ENCODE data around the gene RBM42.

GRCh38 chr19:35669974-35670373 is 41.1 kb downstream of the RBM42 start:
- TF ChIP-seq, protein P1, sequence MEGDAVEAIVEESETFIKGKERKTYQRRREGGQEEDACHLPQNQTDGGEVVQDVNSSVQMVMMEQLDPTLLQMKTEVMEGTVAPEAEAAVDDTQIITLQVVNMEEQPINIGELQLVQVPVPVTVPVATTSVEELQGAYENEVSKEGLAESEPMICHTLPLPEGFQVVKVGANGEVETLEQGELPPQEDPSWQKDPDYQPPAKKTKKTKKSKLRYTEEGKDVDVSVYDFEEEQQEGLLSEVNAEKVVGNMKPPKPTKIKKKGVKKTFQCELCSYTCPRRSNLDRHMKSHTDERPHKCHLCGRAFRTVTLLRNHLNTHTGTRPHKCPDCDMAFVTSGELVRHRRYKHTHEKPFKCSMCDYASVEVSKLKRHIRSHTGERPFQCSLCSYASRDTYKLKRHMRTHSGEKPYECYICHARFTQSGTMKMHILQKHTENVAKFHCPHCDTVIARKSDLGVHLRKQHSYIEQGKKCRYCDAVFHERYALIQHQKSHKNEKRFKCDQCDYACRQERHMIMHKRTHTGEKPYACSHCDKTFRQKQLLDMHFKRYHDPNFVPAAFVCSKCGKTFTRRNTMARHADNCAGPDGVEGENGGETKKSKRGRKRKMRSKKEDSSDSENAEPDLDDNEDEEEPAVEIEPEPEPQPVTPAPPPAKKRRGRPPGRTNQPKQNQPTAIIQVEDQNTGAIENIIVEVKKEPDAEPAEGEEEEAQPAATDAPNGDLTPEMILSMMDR (IDR thresholded peaks at IDR 0.05) = no peak
- TF ChIP-seq POLR2A (IDR thresholded peaks at IDR 0.05) = no peak
